Neuronal stem cell (in vitro differentiated cells): ENCODE data around the gene CCDC60.
"Not testable (repeated sequence)": the region's sequence is repeated elsewhere in the genome, so short reads cannot be mapped to it uniquely, and the experiment has no call there.

Source experiments
- DNase-seq: peaks from one replicate; pipeline ENCODE4 v3.0.0-alpha.2; 2013; ENCODE audit warnings: low spot score
- H2AFZ ChIP-seq: one replicate; pipeline ENCODE4 v1.6.1; 2013; ENCODE audit warnings: mild to moderate bottlenecking, low read length, inconsistent platforms
- H2AK5ac ChIP-seq: 2 replicates; pipeline ENCODE4 v1.6.1; 2013; ENCODE audit warnings: low read depth, mild to moderate bottlenecking, inconsistent platforms, low read length, moderate library complexity, mixed read lengths
- H2BK120ac ChIP-seq: 2 replicates; pipeline ENCODE4 v1.6.1; 2013; ENCODE audit warnings: low read depth, mild to moderate bottlenecking, inconsistent platforms, low read length, moderate library complexity, mixed read lengths
- H2BK12ac ChIP-seq: one replicate; pipeline ENCODE4 v1.6.1; 2013; ENCODE audit warnings: low read length, inconsistent platforms
- H2BK15ac ChIP-seq: 2 replicates; pipeline ENCODE4 v1.6.1; 2013; ENCODE audit warnings: mild to moderate bottlenecking, low read length, inconsistent platforms, mixed read lengths
- H2BK5ac ChIP-seq: one replicate; pipeline ENCODE4 v1.6.1; 2013; ENCODE audit warnings: inconsistent platforms, mild to moderate bottlenecking, low read length, moderate library complexity
- H3K14ac ChIP-seq: one replicate; pipeline ENCODE4 v1.6.1; 2013; ENCODE audit warnings: low read length, inconsistent platforms
- H3K18ac ChIP-seq: 2 replicates; pipeline ENCODE4 v1.6.1; 2013; ENCODE audit warnings: low read length, inconsistent platforms
- H3K23ac ChIP-seq: 2 replicates; pipeline ENCODE4 v1.6.1; 2013; ENCODE audit warnings: low read depth, mild to moderate bottlenecking, mixed read lengths, low read length, inconsistent platforms; ENCODE audit not compliant: poor library complexity
- H3K27ac ChIP-seq: replicated peaks from 3 replicates; pipeline ENCODE4 v1.5.1; 2013; ENCODE audit warnings: low read length, inconsistent platforms
- H3K27me3 ChIP-seq, 3 experiments: 2 replicates each; pipeline ENCODE4 v1.6.1; 2013; ENCODE audit warnings: low read length in 3 of 3, mild to moderate bottlenecking in 2 of 3, inconsistent platforms in 1 of 3, low read depth in 1 of 3, mixed read lengths in 1 of 3, moderate library complexity in 1 of 3; ENCODE audit not compliant: control insufficient read depth in 3 of 3, insufficient read depth in 3 of 3
- H3K36me3 ChIP-seq, 2 donors: replicated peaks in 1 of 2; 2 replicates each; pipeline ENCODE4 v1.6.1; 2013; ENCODE audit warnings: low read length in 2 of 2; ENCODE audit not compliant: control insufficient read depth in 2 of 2, insufficient read depth in 2 of 2
- H3K4ac ChIP-seq: 2 replicates; pipeline ENCODE4 v1.6.1; 2013; ENCODE audit warnings: inconsistent platforms, mild to moderate bottlenecking, low read length, moderate library complexity
- H3K4me1 ChIP-seq, 2 donors: 1 replicate in 1 of 2; 2 replicates in 1 of 2; pipeline ENCODE4 v1.6.1; 2013; ENCODE audit warnings: low read length in 2 of 2, low read depth in 1 of 2; ENCODE audit not compliant: control insufficient read depth in 2 of 2, insufficient read depth in 1 of 2
- H3K4me2 ChIP-seq: one replicate; pipeline ENCODE4 v1.6.1; 2013; ENCODE audit warnings: mild to moderate bottlenecking, low read length, inconsistent platforms; ENCODE audit not compliant: insufficient read depth, poor library complexity, severe bottlenecking
- H3K4me3 ChIP-seq, 2 donors: 2 replicates each; pipeline ENCODE4 v1.5.1; 2013; ENCODE audit warnings: low read length in 2 of 2, mild to moderate bottlenecking in 2 of 2, inconsistent platforms in 1 of 2, moderate library complexity in 1 of 2
- H3K79me1 ChIP-seq: one replicate; pipeline ENCODE4 v1.6.1; 2013; ENCODE audit warnings: low read depth, mild to moderate bottlenecking, inconsistent platforms, low read length, moderate library complexity
- H3K9ac ChIP-seq: one replicate; pipeline ENCODE4 v1.6.1; 2013; ENCODE audit warnings: mild to moderate bottlenecking, low read depth, low read length, inconsistent platforms; ENCODE audit not compliant: poor library complexity
- H3K9me3 ChIP-seq, 2 donors: replicated peaks in 1 of 2; 2 replicates each; pipeline versions ENCODE3 to v1.6.1; 2013; ENCODE audit warnings: low read length in 2 of 2, mild to moderate bottlenecking in 2 of 2, inconsistent platforms in 1 of 2, low read depth in 1 of 2, mixed read lengths in 1 of 2, moderate library complexity in 1 of 2; ENCODE audit not compliant: control insufficient read depth in 2 of 2, insufficient read depth in 1 of 2
- H4K8ac ChIP-seq: one replicate; pipeline ENCODE4 v1.6.1; 2013; ENCODE audit warnings: low read depth, mild to moderate bottlenecking, inconsistent platforms, low read length, moderate library complexity
- H4K91ac ChIP-seq: one replicate; pipeline ENCODE4 v1.6.1; 2013; ENCODE audit warnings: low read length, low read depth, mild to moderate bottlenecking, inconsistent platforms; ENCODE audit not compliant: poor library complexity
- WGBS, 2 donors: extraction: QIAGEN DNeasy Blood & Tissue Kit; methylation state at CpG; one replicate each; pipeline ENCODE4 v1.1.7; 2013; ENCODE audit warnings: missing lambda C conversion rate in 2 of 2, mixed read lengths in 1 of 2; ENCODE audit not compliant: insufficient read length in 2 of 2, insufficient replicate concordance in 1 of 2; ENCODE audit errors: extremely low coverage in 2 of 2; 5-methylcytosine and 5-hydroxymethylcytosine counted together

The CCDC60 gene

GRCh38 chr12:119341988-119342387 is 7.5 kb downstream of the CCDC60 start:
- H2AFZ ChIP-seq: no peak overlapping the region
- H3K27me3 ChIP-seq: no peaks in the 10 kb centered on the region
- WGBS, 2 donors: no CpG with 5 or more reads among the region's 2 CpGs

GRCh38 chr12:119343130-119343529 is 8.6 kb downstream of the CCDC60 start:
- H3K14ac ChIP-seq: no peak overlapping the region
- H4K8ac ChIP-seq: no peak overlapping the region
- no peaks in the 10 kb centered on the region for H3K79me1 ChIP-seq
- H3K27ac ChIP-seq: no peak overlapping the region
- no peak overlapping the region for H3K23ac ChIP-seq
- no peak overlapping the region for H2BK12ac ChIP-seq
- H2AK5ac ChIP-seq: no peak overlapping the region
- no peak overlapping the region for H3K4me3 ChIP-seq
- no peak overlapping the region for H2BK5ac ChIP-seq
- no peak overlapping the region for H2BK120ac ChIP-seq
- no peak overlapping the region for H3K4ac ChIP-seq
- no peaks in the 10 kb centered on the region for H3K36me3 ChIP-seq
- no peak for DNase-seq
- H2AFZ ChIP-seq: no peak overlapping the region
- H3K27me3 ChIP-seq: no peaks in the 10 kb centered on the region
- no peak overlapping the region for H2BK15ac ChIP-seq
- no peaks in the 10 kb centered on the region for H3K9me3 ChIP-seq
- H4K91ac ChIP-seq: no peak overlapping the region
- no peak overlapping the region for H3K9ac ChIP-seq
- no peak overlapping the region for H3K18ac ChIP-seq
- no CpG with 5 or more reads among the region's 7 CpGs for WGBS, 2 donors
- peaks cover 0 to 16% of the 10 kb centered on the region in 2 donors for H3K4me1 ChIP-seq
- H3K4me2 ChIP-seq: no peak overlapping the region

More at GRCh38 chr12:119341988-119342387, 7.5 kb downstream of the CCDC60 start:
- Histone ChIP-seq H3K9ac (no peak overlapping the region), H4K8ac (no peak overlapping the region), H3K4me1 (peaks cover 0 to 19% of the 10 kb centered on the region in 2 donors), H2BK12ac (no peak overlapping the region), H2BK120ac (no peak overlapping the region), H4K91ac (no peak overlapping the region), H3K27ac (no peak overlapping the region), H2BK15ac (no peak overlapping the region), H2AK5ac (no peak overlapping the region), H3K18ac (no peak overlapping the region), H3K4me2 (no peak overlapping the region), H3K4ac (no peak overlapping the region), H3K23ac (no peak overlapping the region), H3K4me3 (no peak overlapping the region), H3K36me3 (no peaks in the 10 kb centered on the region), H3K9me3 (no peaks in the 10 kb centered on the region), H3K79me1 (no peaks in the 10 kb centered on the region), H3K14ac (no peak overlapping the region), H2BK5ac (no peak overlapping the region)
- DNase-seq: no peak

GRCh38 chr12:119354172-119354571 is 19.6 kb downstream of the CCDC60 start:
- H3K18ac ChIP-seq: no peak overlapping the region
- H3K9ac ChIP-seq: no peak overlapping the region
- WGBS, 2 donors: no CpG with 5 or more reads among the region's 4 CpGs
- H2BK5ac ChIP-seq: no peak overlapping the region
- no peak overlapping the region for H2BK120ac ChIP-seq
- H3K4me3 ChIP-seq: no peak overlapping the region
- H3K14ac ChIP-seq: no peak overlapping the region
- no peak overlapping the region for H3K4me2 ChIP-seq
- no peak overlapping the region for H4K91ac ChIP-seq
- H2BK12ac ChIP-seq: no peak overlapping the region
- no peak for DNase-seq
- no peak overlapping the region for H3K23ac ChIP-seq
- H3K27me3 ChIP-seq: no peaks in the 10 kb centered on the region
- H4K8ac ChIP-seq: no peak overlapping the region
- peaks cover 0 to 14% of the 10 kb centered on the region in 2 donors for H3K9me3 ChIP-seq
- H3K79me1 ChIP-seq: no peaks in the 10 kb centered on the region
- H3K36me3 ChIP-seq: no peaks in the 10 kb centered on the region
- no peak overlapping the region for H2AK5ac ChIP-seq
- H3K4me1 ChIP-seq: no peaks in the 10 kb centered on the region
- H2AFZ ChIP-seq: no peak overlapping the region
- H3K4ac ChIP-seq: no peak overlapping the region
- H2BK15ac ChIP-seq: no peak overlapping the region
- H3K27ac ChIP-seq: no peak overlapping the region

- H2BK120ac ChIP-seq, H4K91ac ChIP-seq, H2AK5ac ChIP-seq, H3K9ac ChIP-seq, H3K4ac ChIP-seq, H4K8ac ChIP-seq, H3K4me1 ChIP-seq, H3K79me1 ChIP-seq, H3K27me3 ChIP-seq, H3K4me2 ChIP-seq, H2BK5ac ChIP-seq, H3K36me3 ChIP-seq, H3K9me3 ChIP-seq, H3K14ac ChIP-seq, H3K27ac ChIP-seq, H3K23ac ChIP-seq, H2BK12ac ChIP-seq, H2AFZ ChIP-seq, DNase-seq, H3K4me3 ChIP-seq, H2BK15ac ChIP-seq, H3K18ac ChIP-seq: not testable (repeated sequence)
- WGBS, 2 donors: no CpG with 5 or more reads among the region's 33 CpGs
Observed at GRCh38 chr12:119360366-119360765, 25.8 kb downstream of the CCDC60 start.
